Activated CD8-positive, alpha-beta T cell treated with anti-CD3 and anti-CD28 coated beads for 36 hours (primary cell): Measurements from ENCODE around the gene NUAK1. TPM values are rescaled to one million over a fixed set of nuclear protein-coding genes. Genes with fewer than 3 reads are reported as not detected.

Source experiments
- ATAC-seq: fragments of 200-7000 bp; cut with Tn5 transposase; one replicate; pipeline ENCODE4 v1.10.0; 2021; ENCODE audit warnings: mild to moderate bottlenecking, moderate library complexity
- CTCF ChIA-PET: fragments of 350-600 bp; sonication (Branson Sonifier 250); formaldehyde crosslinking; loops from one replicate; lab custom pipeline; 2021; ENCODE audit warnings: antibody characterized with exemption; lab: Charles Lee
- POLR2A ChIA-PET: fragments of 350-600 bp; sonication (Branson Sonifier 250); formaldehyde crosslinking; loops from one replicate; lab custom pipeline; 2021; ENCODE audit warnings: antibody characterized with exemption; lab: Charles Lee
- DNase-seq: peaks from one replicate; pipeline ENCODE4 v3.0.0-alpha.2; 2020
- H3K27ac Mint-ChIP-seq: one replicate; pipeline ENCODE4 v1.8.0; 2021; ENCODE audit warnings: mild to moderate bottlenecking, mixed read lengths
- H3K27me3 Mint-ChIP-seq: one replicate; pipeline ENCODE4 v1.8.0; 2021; ENCODE audit warnings: mixed read lengths
- H3K36me3 Mint-ChIP-seq: one replicate; pipeline ENCODE4 v1.8.0; 2021; ENCODE audit warnings: low read depth, mixed read lengths
- H3K4me1 Mint-ChIP-seq: one replicate; pipeline ENCODE4 v1.8.0; 2021; ENCODE audit warnings: low read depth, mixed read lengths
- H3K4me3 Mint-ChIP-seq: one replicate; pipeline ENCODE4 v1.8.0; 2021; ENCODE audit warnings: mild to moderate bottlenecking, moderate library complexity, mixed read lengths
- H3K9me3 Mint-ChIP-seq: one replicate; pipeline ENCODE4 v1.8.0; 2021; ENCODE audit warnings: mixed read lengths
- CTCF ChIP-seq: fragments of 200-600 bp; IDR thresholded peaks from one replicate; pipeline ENCODE4 v1.8.0; 2022; ENCODE audit warnings: antibody characterized with exemption, mild to moderate bottlenecking
- intact Hi-C: fragments of 100-400 bp; cut with micrococcal nuclease; formaldehyde crosslinking; loops from one replicate; pipeline ENCODE4 v1.10.0; 2022
- total RNA-seq, 2 experiments: library from RNA; stranded (reverse); gene quantifications; one replicate each; pipeline ENCODE4 v1.2.3, GENCODE V29; 2021

Gene NUAK1
- total RNA-seq, 2 experiments from 2014 or later: not detected

- intact Hi-C loops: no loop called here
- CTCF ChIA-PET: no interaction called here
Measured at GRCh38 chr12:106066051-106066705, 72.6 kb downstream of the NUAK1 start.

GRCh38 chr12:106065506-106065905, 73.2 kb downstream of the NUAK1 start:
- no peaks in the 10 kb centered on the region for H3K9me3 Mint-ChIP-seq
- TF ChIP-seq CTCF: no peak
- no peaks in the 10 kb centered on the region for H3K4me1 Mint-ChIP-seq
- no peak overlapping the region for H3K4me3 Mint-ChIP-seq
- no peak overlapping the region for H3K27ac Mint-ChIP-seq
- ATAC-seq (no peak), DNase-seq (no peak)
- peaks cover 3% of the 10 kb centered on the region for H3K27me3 Mint-ChIP-seq
- intact Hi-C loops: no loop called here
- ChIA-PET POLR2A (no interaction called here), CTCF (no interaction called here)
- no peaks in the 10 kb centered on the region for H3K36me3 Mint-ChIP-seq

More at GRCh38 chr12:106066051-106066705, 72.6 kb downstream of the NUAK1 start:
- DNase-seq (no peak), ATAC-seq (no peak)
- Mint-ChIP-seq H3K36me3 (no peaks in the 10 kb centered on the region), H3K27me3 (peaks cover 3% of the 10 kb centered on the region), H3K27ac (no peak overlapping the region), H3K4me3 (no peak overlapping the region), H3K9me3 (no peaks in the 10 kb centered on the region), H3K4me1 (no peaks in the 10 kb centered on the region)
- POLR2A ChIA-PET: no interaction called here
- no peak for TF ChIP-seq CTCF

GRCh38 chr12:106064721-106065021, 74.1 kb downstream of the NUAK1 start:
- ATAC-seq (no peak), DNase-seq (no peak)
- no peak overlapping the region for H3K4me3 Mint-ChIP-seq
- H3K27ac Mint-ChIP-seq: no peak overlapping the region
- ChIA-PET CTCF (no interaction called here), POLR2A (no interaction called here)
- H3K9me3 Mint-ChIP-seq: no peaks in the 10 kb centered on the region
- H3K27me3 Mint-ChIP-seq: peaks cover 3% of the 10 kb centered on the region
- TF ChIP-seq CTCF: no peak
- H3K4me1 Mint-ChIP-seq: no peaks in the 10 kb centered on the region
- no peaks in the 10 kb centered on the region for H3K36me3 Mint-ChIP-seq
- intact Hi-C loops: no loop called here

- ChIA-PET POLR2A (no interaction called here), CTCF (no interaction called here)
- Mint-ChIP-seq H3K9me3 (no peaks in the 10 kb centered on the region), H3K27me3 (peaks cover 3% of the 10 kb centered on the region), H3K4me1 (no peaks in the 10 kb centered on the region), H3K4me3 (no peak overlapping the region), H3K27ac (no peak overlapping the region), H3K36me3 (no peaks in the 10 kb centered on the region)
- ATAC-seq (no peak), DNase-seq (no peak)
- no peak for TF ChIP-seq CTCF
- intact Hi-C loops: no loop called here
Measured at GRCh38 chr12:106063826-106064720, 74.7 kb downstream of the NUAK1 start.

GRCh38 chr12:106062693-106063092, 76.1 kb downstream of the NUAK1 start:
- intact Hi-C loops: no loop called here
- H3K4me3 Mint-ChIP-seq: no peak overlapping the region
- POLR2A ChIA-PET: no interaction called here

More at GRCh38 chr12:106062693-106063092, 76.1 kb downstream of the NUAK1 start:
- no peak for TF ChIP-seq CTCF
- peaks cover 3% of the 10 kb centered on the region for H3K27me3 Mint-ChIP-seq
- CTCF ChIA-PET: no interaction called here
- H3K9me3 Mint-ChIP-seq: no peaks in the 10 kb centered on the region
- H3K4me1 Mint-ChIP-seq: no peaks in the 10 kb centered on the region
- H3K27ac Mint-ChIP-seq: no peak overlapping the region
- no peak for ATAC-seq
- DNase-seq: no peak
- H3K36me3 Mint-ChIP-seq: no peaks in the 10 kb centered on the region
